ENCODE data around the gene ZNF66. TPM values are rescaled to one million over a fixed set of nuclear protein-coding genes. Genes with fewer than 3 reads are reported as not detected.

Gene ZNF66
- total and polyA plus RNA-seq, 2 of the 4 experiments (the other 2 are of a cell fraction): 0.75 to 2.0 TPM

- H3K18ac ChIP-seq (ENCODE audit: low read depth, low read length): no peak overlapping the region
- H3K27ac ChIP-seq (ENCODE audit: insufficient read depth, low read length): no peak overlapping the region
- no peaks in the 10 kb centered on the region for H4K20me1 ChIP-seq (ENCODE audit: insufficient read depth, low read length)
- no peak overlapping the region for H2AK5ac ChIP-seq (ENCODE audit: low read depth, low read length)
- H2BK5ac ChIP-seq (ENCODE audit: low read depth, low read length, poor library complexity, severe bottlenecking): no peak overlapping the region
- no peak overlapping the region for H4K5ac ChIP-seq (ENCODE audit: low read depth, low read length)
- dilution Hi-C loops (cut with HindIII; ENCODE audit: low sequenced_read_pairs, unreplicated experiment) (no loop called here), in situ Hi-C loops (cut with MboI; ENCODE audit: low sequenced_read_pairs) (no loop called here), intact Hi-C loops (cut with micrococcal nuclease) (no loop called here)
- TF ChIP-seq BHLHE40 (IDR thresholded peaks at IDR 0.05; ENCODE audit: low read depth, low read length): no peak
- TF ChIP-seq MAZ (IDR thresholded peaks at IDR 0.05; ENCODE audit: borderline replicate concordance, low read depth, low read length): no peak
- no peak for TF ChIP-seq CHD1 (IDR thresholded peaks at IDR 0.05; ENCODE audit: low read depth, low read length)
- TF ChIP-seq CEBPB (IDR thresholded peaks at IDR 0.05; ENCODE audit: low read depth, low read length): no peak
- TF ChIP-seq SMC3 (IDR thresholded peaks at IDR 0.05; ENCODE audit: low read depth, low read length): no peak
- H3K9me1 ChIP-seq (ENCODE audit: insufficient read depth, low read length): no peaks in the 10 kb centered on the region
- POLR2A ChIA-PET (ENCODE audit: unreplicated experiment): no interaction called here
- H3K9me3 ChIP-seq (ENCODE audit: control insufficient read depth, insufficient read depth, low read length): peaks cover 15% of the 10 kb centered on the region
- no peak overlapping the region for H2AK9ac ChIP-seq (replicated peaks; ENCODE audit: low read depth, low read length, poor library complexity)
- no peak overlapping the region for H3K4me3 ChIP-seq (ENCODE audit: insufficient read depth, low read depth, low read length)
- H2AFZ ChIP-seq (replicated peaks; ENCODE audit: low read length, poor library complexity): no peak overlapping the region
- H3K4me2 ChIP-seq (ENCODE audit: low read depth, low read length): no peak overlapping the region
- no peak overlapping the region for H3K9ac ChIP-seq (ENCODE audit: low read depth, low read length)
- no peak overlapping the region for H3K56ac ChIP-seq (ENCODE audit: extremely low read depth, insufficient read depth, low read length)
- H3K14ac ChIP-seq (replicated peaks; ENCODE audit: low read depth, low read length): no peak overlapping the region
- no peak overlapping the region for H3K23ac ChIP-seq (ENCODE audit: low read depth, low read length)
- no peak overlapping the region for H3K4ac ChIP-seq (ENCODE audit: low read depth, low read length)
- H4K8ac ChIP-seq (ENCODE audit: low read depth in 2 of 2, low read length in 2 of 2): no peak overlapping the region
- no peaks in the 10 kb centered on the region for H3K79me1 ChIP-seq (ENCODE audit: low read depth in 1 of 2, low read length in 2 of 2)
- ATAC-seq (ENCODE audit: low read depth) (no peak), DNase-seq (no peak)
- H2BK15ac ChIP-seq (ENCODE audit: low read depth, low read length): no peak overlapping the region
- no peak overlapping the region for H2BK120ac ChIP-seq (ENCODE audit: low read depth, low read length)
- no peaks in the 10 kb centered on the region for H3K4me1 ChIP-seq (ENCODE audit: control insufficient read depth, insufficient read depth, low read length)
- 100% methylated on average over 1 of the region's 3 CpGs; no CpG with 5 or more reads in 1 of the 2 experiments for WGBS, 2 experiments (ENCODE audit: extremely low coverage in 2 of 2, insufficient read length in 1 of 2)
- BruUV-seq (replicated peaks): no TSS peak
- no peak overlapping the region for H2BK20ac ChIP-seq (ENCODE audit: low read depth, low read length)
- no peak overlapping the region for H4K91ac ChIP-seq (ENCODE audit: insufficient read depth, low read depth, low read length)
- CTCF ChIA-PET: no interaction called here
- no peaks in the 10 kb centered on the region for H3K36me3 ChIP-seq (ENCODE audit: control insufficient read depth, insufficient read depth, low read length)
- H3K27me3 ChIP-seq (ENCODE audit: control insufficient read depth, insufficient read depth, low read length): no peaks in the 10 kb centered on the region
Measured at GRCh38 chr19:20840371-20840770, 64.3 kb downstream of the ZNF66 start.

Other genes with a start within 250 kb of the ZNF66 start
- 3.3 and 5.0 TPM in 2 replicates for gene ZNF737, start 210.5 kb upstream of the ZNF66 start, total RNA-seq (2012; rRNA removed)
- 1.1 and 2.0 TPM in 2 replicates for gene ZNF737, start 210.5 kb upstream of the ZNF66 start, polyA plus RNA-seq (2012; rRNA removed)
- 3.2 and 5.3 TPM in 2 replicates for gene ZNF626, start 114.7 kb upstream of the ZNF66 start, total RNA-seq (2012; rRNA removed)
- gene ZNF626, start 114.7 kb upstream of the ZNF66 start, polyA plus RNA-seq (2012; rRNA removed): 0.90 and 1.6 TPM in 2 replicates
- 5.9 and 11.4 TPM in 2 replicates for gene ZNF85, start 146.9 kb downstream of the ZNF66 start, total RNA-seq (2012; rRNA removed)
- 2.2 and 3.1 TPM in 2 replicates for gene ZNF85, start 146.9 kb downstream of the ZNF66 start, polyA plus RNA-seq (2012; rRNA removed)
- 7.2 and 8.4 TPM in 2 replicates for gene ZNF430, start 244.4 kb downstream of the ZNF66 start, total RNA-seq (2012; rRNA removed)
- gene ZNF430, start 244.4 kb downstream of the ZNF66 start, polyA plus RNA-seq (2012; rRNA removed): 3.0 and 5.4 TPM in 2 replicates

Measured in IMR-90 (cell line).